GM12874 (cell line): ENCODE measurements around the gene AKAP6.

Experiments used
- CTCF ChIP-seq: IDR thresholded peaks from 2 replicates; pipeline ENCODE4 v1.5.1; 2011; ENCODE audit warnings: low read depth, mild to moderate bottlenecking, control low read depth, low read length, moderate library complexity; ENCODE audit not compliant: insufficient read depth

Gene AKAP6

GRCh38 chr14:32383364-32384009 lies 54.4 kb downstream of the AKAP6 start:
- no peak for TF ChIP-seq CTCF

GRCh38 chr14:32384464-32384863 lies 55.4 kb downstream of the AKAP6 start:
- no peak for TF ChIP-seq CTCF

GRCh38 chr14:32393119-32393518 lies 64.0 kb downstream of the AKAP6 start:
- no peak for TF ChIP-seq CTCF

GRCh38 chr14:32394038-32394437 lies 64.9 kb downstream of the AKAP6 start:
- TF ChIP-seq CTCF: no peak

- TF ChIP-seq CTCF: no peak
These were observed 67.8 kb downstream of the AKAP6 start for GRCh38 chr14:32396885-32397284.

GRCh38 chr14:32397861-32398640 lies 69.0 kb downstream of the AKAP6 start:
- TF ChIP-seq CTCF: no peak

GRCh38 chr14:32399920-32400319 lies 70.8 kb downstream of the AKAP6 start:
- TF ChIP-seq CTCF: no peak
